ENCODE data around the gene RRAGB.

- TF ChIP-seq CTCF (IDR thresholded peaks at IDR 0.05): no peak
- no peak for TF ChIP-seq TAF1 (IDR thresholded peaks at IDR 0.05; ENCODE audit: borderline replicate concordance, low read depth, low read length)
- TF ChIP-seq EP300 (IDR thresholded peaks at IDR 0.05; ENCODE audit: borderline replicate concordance in 1 of 2, low read depth in 1 of 2, low read length in 1 of 2): no peak
- TF ChIP-seq MAX (IDR thresholded peaks at IDR 0.05; ENCODE audit: low read depth): no peak
- no peak for TF ChIP-seq USF2 (IDR thresholded peaks at IDR 0.05; ENCODE audit: borderline replicate concordance, low read depth, low read length)
Observed at GRCh38 chrX:55787727-55788126, 70.2 kb downstream of the RRAGB start.

Data from SK-N-SH (cell line).